ENCODE data around the gene ZAR1.
"Not testable (repeated sequence)": the region's sequence is repeated elsewhere in the genome, so short reads cannot be mapped to it uniquely, and the experiment has no call there.

ZAR1 gene

GRCh38 chr4:48490012-48490679 lies at the start of gene ZAR1:
Gene ZAR1 (plus strand): TSS chr4:48490252. CDS start chr4:48490292, 40 bp downstream.
- DNase-seq (ENCODE audit: low read depth): no peak

- not testable (repeated sequence) for DNase-seq (ENCODE audit: low read depth)
Observed at GRCh38 chr4:48440914-48441313, 49.1 kb upstream of the ZAR1 start.

GRCh38 chr4:48445704-48446103 lies 44.3 kb upstream of the ZAR1 start:
- no peak for DNase-seq (ENCODE audit: low read depth)

GRCh38 chr4:48446642-48447041 lies 43.4 kb upstream of the ZAR1 start:
- DNase-seq (ENCODE audit: low read depth): no peak

GRCh38 chr4:48449151-48449550 lies 40.9 kb upstream of the ZAR1 start:
- DNase-seq (ENCODE audit: low read depth): no peak

GRCh38 chr4:48450740-48451139 lies 39.3 kb upstream of the ZAR1 start:
- DNase-seq (ENCODE audit: low read depth): no peak

GRCh38 chr4:48451656-48452055 lies 38.4 kb upstream of the ZAR1 start:
- not testable (repeated sequence) for DNase-seq (ENCODE audit: low read depth)

GRCh38 chr4:48454591-48454990 lies 35.5 kb upstream of the ZAR1 start:
- DNase-seq (ENCODE audit: low read depth): no peak

- no peak for DNase-seq (ENCODE audit: low read depth)
Observed at GRCh38 chr4:48461000-48461399, 29.1 kb upstream of the ZAR1 start.

GRCh38 chr4:48462363-48462762 lies 27.7 kb upstream of the ZAR1 start:
- DNase-seq (ENCODE audit: low read depth): no peak

GRCh38 chr4:48467442-48467841 lies 22.6 kb upstream of the ZAR1 start:
- DNase-seq (ENCODE audit: low read depth): no peak

- DNase-seq (ENCODE audit: low read depth): no peak
Observed at GRCh38 chr4:48467891-48468290, 22.2 kb upstream of the ZAR1 start.

- no peak for DNase-seq (ENCODE audit: low read depth)
Observed at GRCh38 chr4:48470137-48470536, 19.9 kb upstream of the ZAR1 start.

GRCh38 chr4:48470570-48470969 lies 19.5 kb upstream of the ZAR1 start:
- DNase-seq (ENCODE audit: low read depth): no peak

GRCh38 chr4:48472794-48473193 lies 17.3 kb upstream of the ZAR1 start:
- no peak for DNase-seq (ENCODE audit: low read depth)

- DNase-seq (ENCODE audit: low read depth): no peak
Observed at GRCh38 chr4:48475770-48476169, 14.3 kb upstream of the ZAR1 start.

- no peak for DNase-seq (ENCODE audit: low read depth)
Observed at GRCh38 chr4:48478273-48478672, 11.8 kb upstream of the ZAR1 start.

- DNase-seq (ENCODE audit: low read depth): no peak
Observed at GRCh38 chr4:48481581-48481980, 8.5 kb upstream of the ZAR1 start.

- DNase-seq (ENCODE audit: low read depth): no peak
Observed at GRCh38 chr4:48483006-48483776, 6.9 kb upstream of the ZAR1 start, which contains the start of gene SLC10A4. Gene SLC10A4 (plus strand): TSS chr4:48483343. CDS start chr4:48483562, 219 bp downstream.

- DNase-seq (ENCODE audit: low read depth): no peak
Observed at GRCh38 chr4:48483777-48484493, 6.1 kb upstream of the ZAR1 start.

GRCh38 chr4:48484494-48485168 lies 5.4 kb upstream of the ZAR1 start:
- DNase-seq (ENCODE audit: low read depth): no peak

GRCh38 chr4:48489683-48490011 lies 405 bp upstream of the ZAR1 start:
- no peak for DNase-seq (ENCODE audit: low read depth)
